ENCODE results near the gene ITGAL.
"Not testable (repeated sequence)": the region's sequence is repeated elsewhere in the genome, so short reads cannot be mapped to it uniquely, and the experiment has no call there.

DNA sequence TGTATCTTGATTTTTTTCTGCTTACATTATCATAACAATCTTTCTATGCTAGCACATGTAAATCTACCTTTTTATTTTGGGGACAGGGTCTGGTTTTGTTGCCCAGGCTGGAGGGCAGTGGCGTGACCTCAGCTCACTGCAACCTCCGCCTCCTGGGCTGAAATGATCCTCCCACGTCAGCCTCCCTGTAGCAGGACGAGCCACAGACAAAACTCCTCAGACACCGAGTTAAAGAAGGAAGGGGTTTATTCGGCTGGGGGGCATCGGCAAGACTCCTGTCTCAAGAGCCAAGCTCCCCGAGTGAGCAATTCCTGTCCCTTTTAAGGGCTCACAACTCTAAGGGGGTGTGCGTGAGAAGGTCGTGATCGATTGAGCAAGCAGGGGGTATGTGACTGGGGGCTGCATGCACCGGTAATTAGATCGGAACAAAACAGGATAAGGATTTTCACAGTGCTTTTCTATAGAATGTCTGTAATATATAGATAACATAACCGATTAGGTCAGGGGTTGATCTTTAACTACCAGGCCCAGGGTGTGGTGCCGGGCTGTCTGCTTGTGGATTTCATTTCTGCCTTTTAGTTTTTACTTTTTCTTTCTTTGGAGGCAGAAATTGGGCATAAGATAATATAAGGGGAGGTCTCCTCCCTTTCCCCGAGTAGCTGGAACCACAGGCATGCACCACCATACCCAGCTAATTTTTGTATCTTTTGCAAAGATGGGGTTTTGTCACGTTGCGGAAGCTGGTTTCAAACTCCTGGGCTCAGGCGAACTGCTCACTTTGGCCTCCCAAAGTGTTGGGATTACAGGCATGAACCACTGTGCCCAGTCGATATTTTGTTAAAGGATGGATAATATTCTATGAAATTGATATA is 19.6 kb upstream of the ITGAL start:
- TF ChIP-seq, protein P1, sequence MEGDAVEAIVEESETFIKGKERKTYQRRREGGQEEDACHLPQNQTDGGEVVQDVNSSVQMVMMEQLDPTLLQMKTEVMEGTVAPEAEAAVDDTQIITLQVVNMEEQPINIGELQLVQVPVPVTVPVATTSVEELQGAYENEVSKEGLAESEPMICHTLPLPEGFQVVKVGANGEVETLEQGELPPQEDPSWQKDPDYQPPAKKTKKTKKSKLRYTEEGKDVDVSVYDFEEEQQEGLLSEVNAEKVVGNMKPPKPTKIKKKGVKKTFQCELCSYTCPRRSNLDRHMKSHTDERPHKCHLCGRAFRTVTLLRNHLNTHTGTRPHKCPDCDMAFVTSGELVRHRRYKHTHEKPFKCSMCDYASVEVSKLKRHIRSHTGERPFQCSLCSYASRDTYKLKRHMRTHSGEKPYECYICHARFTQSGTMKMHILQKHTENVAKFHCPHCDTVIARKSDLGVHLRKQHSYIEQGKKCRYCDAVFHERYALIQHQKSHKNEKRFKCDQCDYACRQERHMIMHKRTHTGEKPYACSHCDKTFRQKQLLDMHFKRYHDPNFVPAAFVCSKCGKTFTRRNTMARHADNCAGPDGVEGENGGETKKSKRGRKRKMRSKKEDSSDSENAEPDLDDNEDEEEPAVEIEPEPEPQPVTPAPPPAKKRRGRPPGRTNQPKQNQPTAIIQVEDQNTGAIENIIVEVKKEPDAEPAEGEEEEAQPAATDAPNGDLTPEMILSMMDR (IDR thresholded peaks at IDR 0.05 in 8 of 11, conservative IDR thresholded peaks at IDR 0.05 in 3 of 11) = not testable (repeated sequence)
- not testable (repeated sequence) for TF ChIP-seq POLR2A, POLR2AphosphoS5 (IDR thresholded peaks at IDR 0.05)
